GM21360 (cell line): Measurements from ENCODE around the gene B3GNT7.
"Not testable (repeated sequence)": the region's sequence is repeated elsewhere in the genome, so short reads cannot be mapped to it uniquely, and the experiment has no call there.

Experiments used
- ATAC-seq: cut with Tn5 transposase; IDR thresholded peaks from one replicate; pipeline ENCODE4 v1.9.1; 2021; ENCODE audit warnings: mild to moderate bottlenecking, moderate library complexity; ENCODE audit not compliant: unreplicated experiment

Gene B3GNT7

GRCh38 chr2:231364961-231365810, 30.3 kb upstream of the B3GNT7 start:
- ATAC-seq: no peak

- ATAC-seq: no peak
Observed at GRCh38 chr2:231367178-231367577, 28.3 kb upstream of the B3GNT7 start.

DNA sequence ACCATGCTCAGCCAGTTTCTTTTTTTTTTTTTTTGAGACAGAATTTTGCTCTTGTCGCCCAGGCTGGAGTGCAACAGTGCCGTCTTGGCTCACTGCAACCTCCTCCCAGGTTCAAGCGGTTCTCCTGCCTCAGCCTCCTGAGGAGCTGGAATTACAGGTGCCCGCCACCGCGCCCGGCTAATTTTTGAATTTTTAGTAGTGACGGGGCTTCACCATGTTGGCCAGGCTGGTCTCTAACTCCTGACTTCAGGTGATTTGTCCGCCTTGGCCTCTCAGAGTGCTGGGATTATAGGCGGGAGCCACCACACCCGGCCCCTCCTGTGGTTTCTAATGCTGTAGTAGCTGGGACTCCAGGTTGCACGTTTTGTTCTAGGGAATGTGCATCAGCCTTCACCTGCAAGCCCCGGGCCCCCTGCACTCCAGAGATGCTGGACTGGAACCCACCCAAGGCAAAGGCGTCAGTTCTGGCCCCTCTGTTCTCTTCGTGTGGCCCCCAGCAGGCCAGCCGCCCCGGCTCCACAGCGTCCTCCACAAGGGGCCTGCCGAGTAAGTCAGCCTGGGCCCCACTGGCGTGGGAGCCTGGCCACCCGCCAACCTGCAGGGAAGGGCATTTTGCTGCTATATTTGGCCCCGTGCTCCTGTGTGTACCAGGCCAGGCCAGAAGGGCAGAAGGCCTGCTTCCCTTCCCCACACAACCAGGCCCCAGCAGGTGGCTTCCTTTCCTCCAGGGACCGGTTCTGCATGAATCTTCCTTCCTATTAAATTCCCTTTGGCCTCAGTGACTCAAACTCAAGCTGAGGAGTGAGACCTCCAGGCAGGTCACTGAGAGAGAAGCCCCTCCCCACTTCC, 25.7 kb upstream of the B3GNT7 start:
- ATAC-seq: no peak

- ATAC-seq: no peak
Observed at GRCh38 chr2:231370429-231370748, 25.1 kb upstream of the B3GNT7 start.

GRCh38 chr2:231370749-231371429, 24.6 kb upstream of the B3GNT7 start:
- no peak for ATAC-seq

DNA sequence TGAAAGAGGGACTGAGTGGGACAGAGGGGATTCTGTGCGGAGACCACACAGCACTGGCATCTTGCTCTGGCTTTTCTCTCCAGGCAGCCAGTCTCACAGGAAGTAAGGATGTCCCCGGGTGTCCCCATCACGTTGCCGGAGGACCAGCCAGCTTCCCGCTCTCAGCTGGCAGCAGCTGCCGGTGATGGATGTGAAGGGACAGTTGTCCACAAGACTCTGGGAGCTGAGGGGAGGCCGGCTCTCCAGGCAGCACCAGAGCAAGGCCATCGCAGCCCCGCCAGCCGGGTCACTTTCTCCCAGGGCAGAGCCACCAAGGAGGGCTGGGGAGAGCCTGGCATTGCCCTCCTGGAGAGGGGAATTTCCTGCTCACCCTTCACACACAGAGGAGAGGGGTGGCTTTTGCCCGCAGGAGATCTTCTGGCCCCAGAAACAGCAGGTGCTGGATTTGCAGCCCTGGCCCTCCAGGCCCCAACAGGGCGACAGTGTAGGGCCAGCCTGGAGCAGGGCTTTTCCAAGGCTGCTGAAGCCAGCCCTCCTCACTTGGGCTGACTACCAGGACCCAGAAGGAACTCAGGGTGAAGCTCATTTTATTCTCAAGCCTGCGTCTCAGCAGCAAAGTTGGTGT, 24.0 kb upstream of the B3GNT7 start:
- ATAC-seq: no peak

- no peak for ATAC-seq
Observed at GRCh38 chr2:231372326-231372725, 23.2 kb upstream of the B3GNT7 start.

- no peak for ATAC-seq
Observed at GRCh38 chr2:231373184-231373583, 22.3 kb upstream of the B3GNT7 start.

GRCh38 chr2:231373786-231374349, 21.6 kb upstream of the B3GNT7 start:
- ATAC-seq: no peak

- ATAC-seq: no peak
Observed at GRCh38 chr2:231374771-231375170, 20.7 kb upstream of the B3GNT7 start.

- ATAC-seq: not testable (repeated sequence)
Observed at GRCh38 chr2:231375994-231376615, 19.4 kb upstream of the B3GNT7 start.

DNA sequence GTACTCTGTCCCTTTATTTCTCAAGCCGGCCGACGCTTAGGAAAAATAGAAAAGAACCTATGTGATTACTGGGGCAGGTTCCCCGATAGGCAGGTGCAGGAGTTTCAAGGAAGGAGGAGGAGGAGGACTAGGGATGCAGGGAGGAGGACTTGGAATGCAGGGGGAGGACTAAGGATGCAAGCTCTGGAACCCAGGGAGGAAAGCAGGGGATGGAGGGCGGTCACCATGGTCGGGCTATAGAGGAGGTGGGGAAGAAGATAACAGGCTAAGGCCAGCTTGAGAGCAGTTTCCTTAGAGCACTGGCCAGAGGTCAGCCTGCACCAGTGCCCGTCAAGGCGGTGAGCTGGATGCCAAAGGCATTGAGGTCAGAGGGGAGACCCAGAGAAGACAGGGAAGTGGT, 18.7 kb upstream of the B3GNT7 start:
- ATAC-seq: no peak

GRCh38 chr2:231378026-231378722, 17.3 kb upstream of the B3GNT7 start:
- no peak for ATAC-seq

DNA sequence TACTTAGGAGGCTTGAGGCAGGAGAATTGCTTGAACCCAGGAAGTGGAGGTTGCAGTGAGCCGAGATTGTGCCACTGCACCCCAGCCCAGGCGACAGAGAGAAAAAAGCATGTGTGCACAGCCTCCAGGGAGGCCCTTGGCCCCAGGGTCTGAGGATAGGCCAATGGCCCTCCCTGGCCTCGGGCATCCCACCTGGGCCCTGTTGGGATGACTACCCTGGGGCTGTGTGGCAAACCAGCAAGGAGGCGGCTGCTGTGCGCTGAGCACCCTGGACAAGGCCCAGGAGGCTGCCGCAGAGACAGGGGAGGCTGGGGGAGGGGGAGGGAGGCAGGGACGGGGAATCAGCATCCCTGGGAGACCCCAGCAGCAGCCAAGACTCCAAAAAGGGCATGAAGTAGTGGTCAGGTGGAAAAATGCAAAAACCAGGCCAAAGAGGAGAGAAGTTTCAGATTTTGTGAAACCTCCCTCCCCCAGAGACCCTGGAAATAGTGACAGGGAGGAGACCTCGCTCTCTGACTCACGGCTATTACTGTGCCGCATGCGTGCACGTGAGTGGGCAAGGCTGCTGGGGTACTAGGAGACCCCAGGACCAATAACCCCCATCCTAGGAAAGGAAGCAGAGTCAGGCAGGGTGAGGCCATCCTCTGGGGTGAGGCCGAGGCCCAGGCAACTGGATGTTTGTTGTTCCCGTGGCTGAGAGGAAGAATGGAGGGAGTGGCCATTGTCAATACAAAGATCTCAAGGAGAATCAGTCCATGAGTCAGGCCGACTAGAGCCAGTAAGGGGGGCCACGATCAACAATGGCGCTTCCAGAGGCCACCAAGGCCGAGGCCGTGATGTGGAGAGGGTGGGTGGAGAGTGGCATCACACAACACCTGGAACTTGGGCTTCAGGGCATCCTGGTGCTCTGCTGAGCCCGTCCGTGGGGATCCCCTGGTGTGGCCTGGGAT, 16.0 kb upstream of the B3GNT7 start:
- ATAC-seq: no peak

DNA sequence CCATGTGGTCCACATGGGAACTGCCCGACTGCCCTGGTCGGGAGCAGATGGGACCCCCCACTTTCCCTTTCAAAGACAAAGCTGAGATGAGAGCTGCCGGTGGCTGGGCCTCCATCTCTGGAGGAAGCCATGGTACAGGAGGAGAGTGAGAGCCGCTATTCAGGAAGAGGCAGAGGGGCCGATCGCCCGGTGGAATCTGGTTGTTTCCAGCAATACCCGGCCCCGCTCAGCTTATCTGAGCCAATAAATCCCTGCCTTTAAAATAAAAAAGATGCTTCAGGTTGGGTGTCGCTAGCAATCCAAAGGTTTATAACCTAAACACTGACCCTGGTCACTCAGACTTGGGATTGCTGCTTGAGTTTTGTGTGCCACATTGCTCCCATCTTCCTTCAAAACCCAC, 15.2 kb upstream of the B3GNT7 start:
- no peak for ATAC-seq

DNA sequence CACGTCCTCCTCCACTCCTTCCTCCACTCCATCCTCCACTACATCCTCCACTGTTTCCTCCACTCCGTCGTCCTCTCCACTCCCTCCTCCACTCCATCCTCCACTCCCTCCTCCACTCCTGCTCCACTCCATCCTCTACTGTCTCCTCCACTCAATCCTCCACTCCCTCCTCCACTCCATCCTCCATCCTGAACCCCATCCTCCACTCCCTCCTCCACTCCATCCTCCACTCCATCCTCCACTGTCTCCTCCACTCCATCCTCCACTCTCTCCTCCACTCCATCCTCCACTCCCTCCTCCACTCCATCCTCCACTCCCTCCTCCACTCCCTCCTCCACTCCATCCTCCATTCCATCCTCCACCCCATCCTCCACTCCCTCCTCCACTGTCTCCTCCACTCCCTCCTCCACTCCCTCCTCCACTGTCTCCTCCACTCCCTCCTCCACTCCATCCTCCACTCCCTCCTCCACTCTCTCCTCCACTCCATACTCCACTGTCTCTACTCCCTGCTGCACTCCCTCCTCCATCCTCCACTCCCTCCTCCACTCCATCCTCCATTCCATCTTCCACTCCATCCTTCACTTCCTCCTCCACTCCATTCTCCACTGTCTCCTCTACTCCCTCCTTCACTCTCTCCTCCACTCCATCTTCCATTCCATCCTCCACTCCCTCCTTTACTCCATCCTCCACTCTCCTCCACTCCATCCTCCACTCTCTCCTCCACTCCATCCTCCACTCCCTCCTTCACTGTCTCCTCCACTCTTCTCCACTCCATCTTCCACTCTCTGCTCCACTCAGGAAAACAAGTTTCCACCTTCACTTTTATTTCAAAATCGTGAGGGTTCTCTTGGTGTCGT, 14.3 kb upstream of the B3GNT7 start:
- ATAC-seq: no peak

DNA sequence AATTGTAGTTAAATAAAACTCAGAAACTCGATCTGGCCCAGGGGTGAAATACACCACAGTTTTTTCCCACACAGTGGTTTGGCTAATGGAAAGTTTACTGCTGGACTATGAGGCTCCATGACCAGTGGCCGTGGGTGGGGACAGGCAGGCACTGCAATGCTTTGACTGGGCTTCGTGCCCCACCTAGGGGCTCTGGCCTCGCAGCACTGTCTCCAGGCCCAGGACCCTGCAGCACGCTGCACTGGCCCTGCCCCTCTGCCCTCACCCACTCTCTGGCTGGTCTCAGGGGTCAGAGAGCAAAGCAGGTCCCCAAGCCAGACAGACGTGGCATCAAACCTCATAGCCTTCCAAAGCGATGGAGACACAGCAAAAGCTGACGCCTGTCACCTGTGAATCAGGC, 13.4 kb upstream of the B3GNT7 start:
- ATAC-seq: no peak
